Esophagus muscularis mucosa (tissue), 4 donors: ENCODE results near the gene CNIH3. TPM values are rescaled to one million over a fixed set of nuclear protein-coding genes. Genes with fewer than 3 reads are reported as not detected.

Experiments
- DNase-seq: peaks from one replicate; pipeline ENCODE4 v3.0.0-alpha.2; 2017; ENCODE audit errors: extremely low spot score
- H3K27ac ChIP-seq, 4 donors: fragments of 200-600 bp; sonication (generic); replicated peaks in 1 of 4; 1 replicate in 3 of 4; 2 replicates in 1 of 4; pipeline ENCODE4 v1.5.1; 2016 to 2019; ENCODE audit warnings: mild to moderate bottlenecking in 1 of 4
- H3K27me3 ChIP-seq, 4 donors: fragments of 200-600 bp; sonication (generic); one replicate each; pipeline versions ENCODE4 v1.5.1 to v1.6.0; 2016 to 2019
- H3K36me3 ChIP-seq, 4 donors: fragments of 200-600 bp; sonication (generic); one replicate each; pipeline ENCODE4 v1.5.1; 2016 to 2019
- H3K4me1 ChIP-seq, 4 donors: fragments of 200-600 bp; sonication (generic); one replicate each; pipeline ENCODE4 v1.5.1; 2016 to 2019
- H3K4me3 ChIP-seq, 4 donors: fragments of 200-600 bp; sonication (generic); 1 replicate in 2 of 4; 2 replicates in 2 of 4; pipeline ENCODE4 v1.5.1; 2016 to 2019; ENCODE audit warnings: mild to moderate bottlenecking in 4 of 4, moderate library complexity in 1 of 4
- H3K9me3 ChIP-seq, 4 donors: fragments of 200-600 bp; sonication (generic); 1 replicate in 3 of 4; 2 replicates in 1 of 4; pipeline ENCODE4 v1.5.1; 2016 to 2019
- EP300 ChIP-seq: sonication (generic); formaldehyde crosslinking; IDR thresholded peaks from one replicate; pipeline ENCODE4 v1.6.1; 2017; ENCODE audit warnings: antibody characterized with exemption
- POLR2A ChIP-seq: fragments of 450-650 bp; IDR thresholded peaks from one replicate; pipeline ENCODE4 v1.6.1; 2017; ENCODE audit warnings: antibody characterized with exemption, moderate library complexity, mild to moderate bottlenecking, low read depth
- POLR2AphosphoS5 ChIP-seq, 2 donors: sonication (generic); formaldehyde crosslinking; IDR thresholded peaks; one replicate each; pipeline ENCODE4 v1.6.1; 2017; ENCODE audit warnings: antibody characterized with exemption in 2 of 2
- WGBS: methylation state at CpG from one replicate; pipeline ENCODE4 v1.1.5; 2018; 5-methylcytosine and 5-hydroxymethylcytosine counted together
- intact Hi-C: fragments of 100-400 bp; cut with DNase I; formaldehyde crosslinking; loops from one replicate; pipeline ENCODE4 v1.15.1; 2023
- total RNA-seq, 4 donors: library from RNA; depleted of rRNA; stranded (reverse); fragments of >200 nt; gene quantifications; one replicate each; pipeline versions ENCODE4 v1.1.0 to v1.2.1, GENCODE V29; 2016
- TF ChIP-seq, protein P1 (sequence below), 3 experiments: fragments of 200-600 bp in 2 of 3; fragments of 450-650 bp in 1 of 3; sonication (generic) in 2 of 3; IDR thresholded peaks; one replicate each; pipeline ENCODE4 v1.5.1; 2017 to 2019; ENCODE audit warnings: antibody characterized with exemption in 3 of 3, mild to moderate bottlenecking in 2 of 3, moderate library complexity in 1 of 3

CNIH3 gene
- total RNA-seq, 4 donors from 2014 or later = 0.42 to 2.3 (median 1.3) TPM

- Histone ChIP-seq H3K9me3 (no peaks in the 10 kb centered on the region), H3K27ac (peak overlapping the region in 1 of 4 donors; percentile 37)
- intact Hi-C loops = no loop called here
Measured at GRCh38 chr1:224732377-224733026, 116.4 kb downstream of the CNIH3 start.

DNA sequence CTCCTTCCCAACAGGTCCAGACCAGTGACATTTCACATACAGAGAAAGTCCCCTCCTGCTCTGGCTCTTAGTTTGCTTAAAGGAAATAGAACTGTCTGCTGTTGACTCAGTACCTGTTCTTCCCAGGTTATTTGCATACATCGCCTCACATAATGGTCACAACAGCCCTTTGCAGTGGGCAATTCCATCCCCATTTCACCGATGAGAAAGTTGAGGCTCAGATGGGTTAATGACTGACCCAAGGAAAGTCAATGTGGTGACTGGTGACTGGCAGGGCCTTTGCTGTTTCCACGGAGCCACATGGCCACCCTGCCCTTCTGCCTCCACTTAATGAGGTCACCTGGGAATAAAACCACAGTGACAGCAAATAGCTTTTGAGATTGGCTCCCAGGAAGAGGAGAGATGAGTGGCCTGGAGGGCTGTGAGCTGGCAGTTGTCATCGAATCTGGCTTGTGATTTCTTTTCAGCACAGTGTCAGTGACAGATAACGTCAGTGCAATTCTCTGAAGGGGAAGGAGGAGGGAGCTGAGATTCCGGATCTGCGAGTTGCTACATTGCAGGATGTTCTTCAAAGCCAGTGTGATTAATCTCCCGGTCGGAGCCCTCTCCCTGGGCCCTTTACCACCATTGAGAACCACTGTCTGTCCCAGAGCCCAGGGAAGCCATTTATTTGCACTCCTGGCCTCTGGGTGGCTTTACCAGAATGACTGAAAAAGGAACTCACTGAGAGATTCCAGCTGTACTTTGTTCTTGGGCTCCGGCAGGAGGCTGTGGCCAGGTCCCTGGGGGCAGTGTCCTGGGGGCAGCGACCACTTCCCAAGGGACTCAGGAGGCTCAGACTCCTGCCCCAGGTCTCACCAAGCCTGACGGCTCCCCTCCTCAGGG is 117.2 kb downstream of the CNIH3 start:
- peak overlapping the region in 1 of 4 donors; percentile 43 for H3K27ac ChIP-seq
- TF ChIP-seq EP300 = no peak
- TF ChIP-seq, protein P1, sequence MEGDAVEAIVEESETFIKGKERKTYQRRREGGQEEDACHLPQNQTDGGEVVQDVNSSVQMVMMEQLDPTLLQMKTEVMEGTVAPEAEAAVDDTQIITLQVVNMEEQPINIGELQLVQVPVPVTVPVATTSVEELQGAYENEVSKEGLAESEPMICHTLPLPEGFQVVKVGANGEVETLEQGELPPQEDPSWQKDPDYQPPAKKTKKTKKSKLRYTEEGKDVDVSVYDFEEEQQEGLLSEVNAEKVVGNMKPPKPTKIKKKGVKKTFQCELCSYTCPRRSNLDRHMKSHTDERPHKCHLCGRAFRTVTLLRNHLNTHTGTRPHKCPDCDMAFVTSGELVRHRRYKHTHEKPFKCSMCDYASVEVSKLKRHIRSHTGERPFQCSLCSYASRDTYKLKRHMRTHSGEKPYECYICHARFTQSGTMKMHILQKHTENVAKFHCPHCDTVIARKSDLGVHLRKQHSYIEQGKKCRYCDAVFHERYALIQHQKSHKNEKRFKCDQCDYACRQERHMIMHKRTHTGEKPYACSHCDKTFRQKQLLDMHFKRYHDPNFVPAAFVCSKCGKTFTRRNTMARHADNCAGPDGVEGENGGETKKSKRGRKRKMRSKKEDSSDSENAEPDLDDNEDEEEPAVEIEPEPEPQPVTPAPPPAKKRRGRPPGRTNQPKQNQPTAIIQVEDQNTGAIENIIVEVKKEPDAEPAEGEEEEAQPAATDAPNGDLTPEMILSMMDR (IDR thresholded peaks at IDR 0.05) = no peak
- no peak for TF ChIP-seq POLR2A
- TF ChIP-seq POLR2AphosphoS5 (IDR thresholded peaks at IDR 0.05) = no peak
- intact Hi-C loops = no loop called here

More at GRCh38 chr1:224732377-224733026, 116.4 kb downstream of the CNIH3 start:
- 76% methylated on average over 8 of the region's 9 CpGs for WGBS
- DNase-seq = no peak
- Histone ChIP-seq H3K27me3 (no peaks in the 10 kb centered on the region), H3K4me1 (peaks cover 15 to 39% (median 33%) of the 10 kb centered on the region in 4 donors), H3K36me3 (no peaks in the 10 kb centered on the region), H3K4me3 (no peak overlapping the region)
- TF ChIP-seq, protein P1 (IDR thresholded peaks at IDR 0.05) = no peak
- no peak for TF ChIP-seq POLR2AphosphoS5 (IDR thresholded peaks at IDR 0.05)

GRCh38 chr1:224734261-224734935 is 118.3 kb downstream of the CNIH3 start:
- Histone ChIP-seq H3K27me3 (no peaks in the 10 kb centered on the region), H3K27ac (no peak overlapping the region), H3K36me3 (no peaks in the 10 kb centered on the region), H3K9me3 (no peaks in the 10 kb centered on the region), H3K4me3 (no peak overlapping the region), H3K4me1 (peaks cover 23 to 49% (median 38%) of the 10 kb centered on the region in 4 donors)
- DNase-seq = no peak
- WGBS = 96% methylated on average over 13 of the region's 13 CpGs
- TF ChIP-seq, protein P1 (IDR thresholded peaks at IDR 0.05) = no peak
- TF ChIP-seq EP300 (no peak), POLR2A (no peak), POLR2AphosphoS5 (IDR thresholded peaks at IDR 0.05) (no peak)
- intact Hi-C loops = no loop called here

More for the DNA sequence above, 117.2 kb downstream of the CNIH3 start:
- no peaks in the 10 kb centered on the region for H3K27me3 ChIP-seq
- no peak overlapping the region for H3K4me3 ChIP-seq
- H3K9me3 ChIP-seq = no peaks in the 10 kb centered on the region
- peaks cover 22 to 40% (median 35%) of the 10 kb centered on the region in 4 donors for H3K4me1 ChIP-seq
- WGBS = 51% methylated on average over 12 of the region's 12 CpGs
- DNase-seq = no peak
- H3K36me3 ChIP-seq = no peaks in the 10 kb centered on the region

DNA sequence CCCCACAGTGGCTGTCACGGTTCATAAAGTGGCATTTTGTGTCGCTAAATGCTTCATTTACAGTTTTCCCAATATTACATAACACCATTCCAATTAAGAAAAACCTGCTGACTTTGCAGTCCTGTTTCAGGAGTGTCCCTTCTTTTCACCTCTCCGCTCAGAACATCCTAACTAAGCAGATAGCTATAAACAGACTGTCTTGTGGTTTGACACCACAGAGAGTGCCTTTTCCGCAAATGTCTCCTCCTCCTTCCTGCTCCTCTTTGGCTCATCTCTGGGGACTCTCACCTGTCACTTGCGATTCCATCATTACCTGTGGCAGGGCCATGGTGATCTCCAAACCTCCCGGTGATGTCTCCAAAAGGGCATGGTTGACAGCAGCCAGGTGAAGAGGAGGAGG is 119.0 kb downstream of the CNIH3 start:
- Histone ChIP-seq H3K4me1 (peaks cover 23 to 57% (median 41%) of the 10 kb centered on the region in 4 donors), H3K9me3 (no peaks in the 10 kb centered on the region), H3K27me3 (no peaks in the 10 kb centered on the region), H3K4me3 (no peak overlapping the region), H3K27ac (no peak overlapping the region), H3K36me3 (no peaks in the 10 kb centered on the region)
- intact Hi-C loops = no loop called here
- 98% methylated on average over 6 of the region's 6 CpGs for WGBS
- no peak for DNase-seq
- TF ChIP-seq, protein P1 (IDR thresholded peaks at IDR 0.05) = no peak
- no peak for TF ChIP-seq POLR2A
